OCI-LY7 (cell line): ENCODE results near the gene SOX5.

Source experiments
- CTCF ChIP-seq: fragments of 200-600 bp; sonication (generic); conservative IDR thresholded peaks from 2 replicates; pipeline ENCODE4 v1.5.1; 2014; ENCODE audit warnings: mild to moderate bottlenecking, antibody characterized with exemption, low read length, moderate library complexity, mixed read lengths
- EZH2phosphoT487 ChIP-seq: fragments of 200-600 bp; sonication (generic); IDR thresholded peaks from 2 replicates; pipeline ENCODE4 v1.6.1; 2018; ENCODE audit warnings: low read depth, borderline replicate concordance, mild to moderate bottlenecking, mixed run types, antibody characterized with exemption, low read length, moderate library complexity, mixed read lengths

GRCh38 chr12:23535441-23535840 lies 414.0 kb downstream of the SOX5 start:
- TF ChIP-seq CTCF (no peak), EZH2phosphoT487 (no peak)
